ENCODE data around the gene PPP2R2B. TPM values are rescaled to one million over a fixed set of nuclear protein-coding genes. Genes with fewer than 3 reads are reported as not detected.

Gene PPP2R2B
- total RNA-seq, 2 donors from 2014 or later = 6.9 to 12.1 TPM

- no peak for ATAC-seq
- no peaks in the 10 kb centered on the region for H3K27me3 Mint-ChIP-seq
These were observed 205.7 kb downstream of the PPP2R2B start for GRCh38 chr5:146672866-146673265.

DNA sequence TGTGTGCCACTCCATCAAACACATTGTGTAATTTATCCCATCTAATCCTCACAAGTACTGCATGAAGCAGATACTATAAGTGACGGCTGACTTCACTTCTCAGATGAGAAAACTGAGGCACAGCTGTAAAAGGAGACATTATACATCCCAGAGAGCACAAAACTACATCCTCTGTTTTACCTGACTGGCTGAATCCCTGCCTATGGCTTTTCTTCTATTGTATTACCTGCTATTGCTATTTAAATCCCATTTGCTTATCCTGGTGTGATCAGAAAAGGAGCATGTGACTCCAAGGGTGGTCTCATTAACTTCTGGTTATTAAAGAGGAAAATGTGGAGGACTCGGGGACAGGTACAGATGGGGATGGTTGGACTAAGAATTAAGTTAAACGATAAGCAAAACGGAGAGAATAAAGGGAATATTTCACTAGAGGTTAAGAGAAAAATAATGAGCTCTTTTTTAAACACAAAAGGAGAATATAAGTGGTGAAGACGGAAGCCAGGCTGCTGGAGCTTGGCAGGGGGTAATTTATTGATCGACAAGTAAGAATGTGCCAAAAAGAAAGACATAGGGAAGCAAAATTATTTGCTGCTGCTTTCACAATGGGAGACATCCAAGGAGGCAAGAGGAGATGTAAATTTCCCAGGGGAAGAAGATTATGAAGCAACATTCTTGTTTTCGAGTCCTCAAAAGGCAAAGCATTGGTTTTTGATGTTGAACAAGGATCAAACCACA lies 206.8 kb downstream of the PPP2R2B start:
- ATAC-seq = no peak
- Mint-ChIP-seq H3K27ac (no peak overlapping the region), H3K4me3 (no peak overlapping the region), H3K27me3 (no peaks in the 10 kb centered on the region), H3K36me3 (ENCODE audit: low read depth) (peaks cover 3% of the 10 kb centered on the region), H3K4me1 (peaks cover 2% of the 10 kb centered on the region)
- H3K9me3 ChIP-seq (ENCODE audit: control insufficient read depth, low read length, poor library complexity, severe bottlenecking) = no peaks in the 10 kb centered on the region
- no peak for DNase-seq

More at GRCh38 chr5:146672866-146673265, 205.7 kb downstream of the PPP2R2B start:
- H3K4me1 Mint-ChIP-seq = peaks cover 2% of the 10 kb centered on the region
- peaks cover 3% of the 10 kb centered on the region for H3K36me3 Mint-ChIP-seq (ENCODE audit: low read depth)
- no peaks in the 10 kb centered on the region for H3K9me3 ChIP-seq (ENCODE audit: control insufficient read depth, low read length, poor library complexity, severe bottlenecking)
- H3K4me3 Mint-ChIP-seq = no peak overlapping the region
- no peak for DNase-seq
- H3K27ac Mint-ChIP-seq = no peak overlapping the region

DNA sequence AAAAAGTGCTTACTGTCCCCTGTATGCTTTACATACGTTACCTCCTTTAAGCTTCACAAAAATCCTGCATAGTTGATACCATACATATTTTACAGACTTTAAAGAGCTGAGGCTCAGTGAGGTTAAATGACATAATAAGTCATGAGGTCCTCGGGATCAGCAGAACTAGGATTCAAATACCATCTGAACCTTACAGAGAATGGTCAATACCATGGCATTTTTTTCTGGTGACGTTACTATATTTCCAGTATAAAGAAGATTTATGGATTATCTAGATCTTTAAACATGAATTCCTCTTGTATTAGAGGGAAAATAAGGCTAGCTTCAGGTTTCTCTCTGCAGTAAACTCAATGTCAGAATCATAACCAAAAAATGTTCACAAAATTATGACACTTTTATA lies 208.9 kb downstream of the PPP2R2B start:
- H3K4me1 Mint-ChIP-seq = peaks cover 5% of the 10 kb centered on the region
- H3K9me3 ChIP-seq (ENCODE audit: control insufficient read depth, low read length, poor library complexity, severe bottlenecking) = no peaks in the 10 kb centered on the region
- no peaks in the 10 kb centered on the region for H3K27me3 Mint-ChIP-seq
- ATAC-seq (no peak), DNase-seq (no peak)
- H3K27ac Mint-ChIP-seq = no peak overlapping the region
- no peaks in the 10 kb centered on the region for H3K36me3 Mint-ChIP-seq (ENCODE audit: low read depth)
- no peak overlapping the region for H3K4me3 Mint-ChIP-seq

DNA sequence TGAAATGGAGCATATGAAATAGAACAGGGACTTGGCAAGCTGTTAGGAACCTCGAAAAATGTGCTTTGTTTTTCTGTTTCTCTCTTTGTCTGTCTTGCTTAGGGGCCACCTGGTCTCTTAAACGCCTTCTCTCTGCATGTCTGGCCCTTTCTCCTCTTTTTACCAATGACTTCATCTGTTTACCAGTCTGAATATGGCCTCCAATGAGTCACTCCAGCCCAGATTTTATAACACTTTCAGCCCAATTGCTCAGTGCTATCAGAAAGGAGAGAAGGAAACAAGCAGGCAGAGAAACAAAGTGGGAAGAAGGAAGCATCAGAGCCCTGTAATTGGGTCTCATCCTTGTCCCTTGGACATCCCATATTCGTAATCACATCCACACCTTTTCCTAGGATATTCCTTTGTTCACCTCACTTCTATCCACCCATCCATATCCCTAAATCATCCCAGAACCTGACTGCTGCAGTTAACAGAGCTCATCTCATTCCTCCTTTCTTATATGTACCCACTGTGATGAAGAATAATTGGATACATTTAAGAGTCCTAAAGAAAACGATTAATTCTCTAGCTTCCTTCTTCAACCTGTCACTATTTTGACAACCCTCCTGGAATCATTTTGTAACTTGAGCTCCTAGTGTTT lies 210.8 kb downstream of the PPP2R2B start:
- DNase-seq = no peak
- Mint-ChIP-seq H3K4me1 (peaks cover 5% of the 10 kb centered on the region), H3K27me3 (no peaks in the 10 kb centered on the region), H3K27ac (no peak overlapping the region), H3K4me3 (no peak overlapping the region), H3K36me3 (ENCODE audit: low read depth) (no peaks in the 10 kb centered on the region)
- no peaks in the 10 kb centered on the region for H3K9me3 ChIP-seq (ENCODE audit: control insufficient read depth, low read length, poor library complexity, severe bottlenecking)
- no peak for ATAC-seq

DNA sequence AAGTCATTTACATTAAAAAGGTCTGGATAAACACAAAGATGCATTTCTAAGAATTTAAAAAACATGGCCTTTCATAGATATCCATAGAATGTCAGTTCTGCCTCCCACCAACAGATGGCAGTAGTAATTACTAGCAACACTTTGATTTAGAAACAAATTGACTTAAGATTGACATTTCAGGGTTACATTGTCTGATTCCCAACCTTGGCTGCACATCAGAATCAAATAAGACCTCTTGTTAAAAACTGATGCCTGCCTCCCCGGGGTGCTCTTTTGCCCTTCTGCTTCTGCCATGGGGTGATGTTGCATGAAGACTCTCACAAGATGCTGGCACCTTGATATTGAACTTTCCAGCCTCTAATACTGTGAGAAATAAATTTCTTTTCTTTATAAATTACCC lies 216.3 kb downstream of the PPP2R2B start:
- H3K27me3 Mint-ChIP-seq = no peaks in the 10 kb centered on the region
- H3K9me3 ChIP-seq (ENCODE audit: control insufficient read depth, low read length, poor library complexity, severe bottlenecking) = no peaks in the 10 kb centered on the region
- no peaks in the 10 kb centered on the region for H3K36me3 Mint-ChIP-seq (ENCODE audit: low read depth)
- H3K27ac Mint-ChIP-seq = no peak overlapping the region
- DNase-seq (peak in 1 of 3 donors; percentile 7), ATAC-seq (peak; percentile 39)
- H3K4me3 Mint-ChIP-seq = no peak overlapping the region
- peaks cover 5% of the 10 kb centered on the region for H3K4me1 Mint-ChIP-seq

- H3K27me3 Mint-ChIP-seq = no peaks in the 10 kb centered on the region
- H3K36me3 Mint-ChIP-seq (ENCODE audit: low read depth) = no peaks in the 10 kb centered on the region
- DNase-seq = no peak
- no peak overlapping the region for H3K27ac Mint-ChIP-seq
- peaks cover 10% of the 10 kb centered on the region for H3K4me1 Mint-ChIP-seq
- no peaks in the 10 kb centered on the region for H3K9me3 ChIP-seq (ENCODE audit: control insufficient read depth, low read length, poor library complexity, severe bottlenecking)
- ATAC-seq = no peak
- no peak overlapping the region for H3K4me3 Mint-ChIP-seq
These were observed 218.1 kb downstream of the PPP2R2B start for GRCh38 chr5:146660376-146660960.

DNA sequence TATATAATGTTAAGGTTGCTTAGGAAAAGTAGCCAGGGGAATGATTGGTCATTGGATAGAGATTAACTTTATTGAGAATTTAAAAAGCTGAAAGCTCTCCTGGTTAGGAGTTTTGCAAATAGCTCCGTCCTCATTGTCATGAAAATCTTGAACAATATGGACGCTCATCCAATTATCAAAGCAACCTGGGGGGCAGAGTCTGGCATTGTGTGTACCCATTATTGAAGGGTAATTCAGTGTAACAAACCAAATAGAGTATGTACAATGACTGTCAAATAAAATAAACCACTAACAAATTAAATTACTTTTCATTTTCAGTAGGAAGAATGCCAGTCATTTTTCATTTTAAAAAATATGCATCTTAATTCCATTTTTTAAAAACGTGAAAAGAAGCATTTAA lies 218.6 kb downstream of the PPP2R2B start:
- Mint-ChIP-seq H3K27me3 (no peaks in the 10 kb centered on the region), H3K4me3 (no peak overlapping the region), H3K36me3 (ENCODE audit: low read depth) (no peaks in the 10 kb centered on the region), H3K27ac (no peak overlapping the region), H3K4me1 (peaks cover 7% of the 10 kb centered on the region)
- ATAC-seq (no peak), DNase-seq (no peak)
- H3K9me3 ChIP-seq (ENCODE audit: control insufficient read depth, low read length, poor library complexity, severe bottlenecking) = no peaks in the 10 kb centered on the region

- no peaks in the 10 kb centered on the region for H3K9me3 ChIP-seq (ENCODE audit: control insufficient read depth, low read length, poor library complexity, severe bottlenecking)
- Mint-ChIP-seq H3K36me3 (ENCODE audit: low read depth) (no peaks in the 10 kb centered on the region), H3K27ac (no peak overlapping the region), H3K27me3 (no peaks in the 10 kb centered on the region), H3K4me3 (no peak overlapping the region), H3K4me1 (peaks cover 7% of the 10 kb centered on the region)
- no peak for ATAC-seq
- DNase-seq = no peak
These were observed 221.9 kb downstream of the PPP2R2B start for GRCh38 chr5:146656703-146657102.

GRCh38 chr5:146653560-146653959 lies 225.0 kb downstream of the PPP2R2B start:
- H3K4me1 Mint-ChIP-seq = peaks cover 7% of the 10 kb centered on the region
- no peak for DNase-seq
- peaks cover 6% of the 10 kb centered on the region for H3K36me3 Mint-ChIP-seq (ENCODE audit: low read depth)
- no peaks in the 10 kb centered on the region for H3K27me3 Mint-ChIP-seq
- ATAC-seq = no peak
- H3K27ac Mint-ChIP-seq = no peak overlapping the region
- H3K4me3 Mint-ChIP-seq = no peak overlapping the region
- H3K9me3 ChIP-seq (ENCODE audit: control insufficient read depth, low read length, poor library complexity, severe bottlenecking) = no peaks in the 10 kb centered on the region

DNA sequence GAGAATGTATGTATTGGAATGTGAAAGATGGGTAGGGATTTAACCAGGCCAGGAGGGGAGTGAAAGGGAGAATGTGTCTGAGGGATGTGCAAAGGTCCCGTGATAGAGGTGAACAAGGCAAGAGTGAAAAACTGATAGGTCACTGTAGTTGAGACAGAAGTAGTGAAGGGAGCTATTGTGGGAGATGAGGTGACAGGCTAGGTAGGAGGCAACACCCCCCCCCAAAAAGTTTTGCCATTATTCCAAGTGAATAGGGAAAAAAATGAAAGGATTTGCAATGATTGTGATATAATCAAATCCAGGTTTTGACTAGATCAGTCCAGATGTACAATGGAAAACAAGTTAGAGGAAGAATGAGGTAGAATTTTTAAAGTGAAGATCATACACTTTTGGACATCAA lies 226.0 kb downstream of the PPP2R2B start:
- no peaks in the 10 kb centered on the region for H3K27me3 Mint-ChIP-seq
- peaks cover 6% of the 10 kb centered on the region for H3K36me3 Mint-ChIP-seq (ENCODE audit: low read depth)
- no peak for ATAC-seq
- H3K4me1 Mint-ChIP-seq = peaks cover 7% of the 10 kb centered on the region
- H3K27ac Mint-ChIP-seq = no peak overlapping the region
- no peak for DNase-seq
- no peak overlapping the region for H3K4me3 Mint-ChIP-seq
- H3K9me3 ChIP-seq (ENCODE audit: control insufficient read depth, low read length, poor library complexity, severe bottlenecking) = no peaks in the 10 kb centered on the region

- Mint-ChIP-seq H3K4me3 (no peak overlapping the region), H3K36me3 (ENCODE audit: low read depth) (peaks cover 6% of the 10 kb centered on the region), H3K27me3 (no peaks in the 10 kb centered on the region), H3K4me1 (peaks cover 2% of the 10 kb centered on the region), H3K27ac (no peak overlapping the region)
- ATAC-seq = no peak
- DNase-seq = no peak
- no peaks in the 10 kb centered on the region for H3K9me3 ChIP-seq (ENCODE audit: control insufficient read depth, low read length, poor library complexity, severe bottlenecking)
These were observed 230.8 kb downstream of the PPP2R2B start for GRCh38 chr5:146647656-146648199.

DNA sequence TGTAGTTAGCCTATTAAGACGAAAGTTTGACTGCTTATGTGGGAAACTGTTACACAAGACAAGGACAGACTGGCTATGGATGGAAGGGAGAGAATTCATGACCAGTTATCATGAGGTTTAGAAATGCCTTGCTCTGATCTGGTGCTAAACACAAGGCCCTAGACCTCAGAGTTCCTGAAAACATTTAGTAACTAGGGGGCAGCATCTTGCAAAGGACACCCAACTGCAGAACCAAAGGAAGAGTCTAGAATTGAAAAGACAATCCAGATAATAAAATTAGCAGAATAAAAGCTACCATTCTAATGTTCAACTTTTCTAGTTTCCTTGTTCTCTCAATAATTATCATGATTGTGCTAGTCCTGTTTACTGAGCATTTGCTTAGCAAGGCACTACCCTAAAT lies 232.1 kb downstream of the PPP2R2B start:
- DNase-seq (no peak), ATAC-seq (no peak)
- Mint-ChIP-seq H3K4me1 (peaks cover 2% of the 10 kb centered on the region), H3K4me3 (no peak overlapping the region), H3K36me3 (ENCODE audit: low read depth) (peaks cover 6% of the 10 kb centered on the region), H3K27ac (no peak overlapping the region), H3K27me3 (no peaks in the 10 kb centered on the region)
- H3K9me3 ChIP-seq (ENCODE audit: control insufficient read depth, low read length, poor library complexity, severe bottlenecking) = no peaks in the 10 kb centered on the region

- H3K4me1 Mint-ChIP-seq = peaks cover 2% of the 10 kb centered on the region
- H3K36me3 Mint-ChIP-seq (ENCODE audit: low read depth) = peaks cover 4% of the 10 kb centered on the region
- no peak overlapping the region for H3K27ac Mint-ChIP-seq
- no peaks in the 10 kb centered on the region for H3K27me3 Mint-ChIP-seq
- no peaks in the 10 kb centered on the region for H3K9me3 ChIP-seq (ENCODE audit: control insufficient read depth, low read length, poor library complexity, severe bottlenecking)
- ATAC-seq (no peak), DNase-seq (no peak)
- H3K4me3 Mint-ChIP-seq = no peak overlapping the region
These were observed 233.2 kb downstream of the PPP2R2B start for GRCh38 chr5:146645342-146645741.
